HepG2 (cell line): ENCODE results near the gene IL17RB. TPM values are rescaled to one million over a fixed set of nuclear protein-coding genes. Genes with fewer than 3 reads are reported as not detected.

Experiments used
- ATM ChIP-seq: fragments of 450-650 bp; IDR thresholded peaks from 2 replicates; pipeline ENCODE4 v1.7.1; 2017; ENCODE audit warnings: mild to moderate bottlenecking, borderline replicate concordance
- BRD4 ChIP-seq: sonication (generic); formaldehyde crosslinking; IDR thresholded peaks from 2 replicates; pipeline ENCODE4 v1.4.0; 2020; ENCODE audit warnings: missing genetic modification reagents
- CEBPB ChIP-seq: IDR thresholded peaks from 2 replicates; pipeline ENCODE4 v1.6.1; 2011; ENCODE audit warnings: low read depth, low read length, improper control_type of control experiment, borderline replicate concordance
- ESRRA ChIP-seq: sonication (generic); formaldehyde crosslinking; IDR thresholded peaks from 2 replicates; pipeline ENCODE4 v1.5.1; 2020; ENCODE audit warnings: mild to moderate bottlenecking, low read depth, missing genetic modification reagents
- ETV6 ChIP-seq: sonication (generic); formaldehyde crosslinking; conservative IDR thresholded peaks from 2 replicates; pipeline ENCODE4 v1.4.0; 2020; ENCODE audit warnings: missing genetic modification reagents
- IRF1 ChIP-seq: sonication (generic); formaldehyde crosslinking; IDR thresholded peaks from 2 replicates; pipeline ENCODE4 v1.4.0; 2020; ENCODE audit warnings: low read depth, mild to moderate bottlenecking, missing genetic modification reagents
- LCORL ChIP-seq, 2 experiments: fragments of 450-650 bp in 1 of 2; sonication (generic) in 1 of 2; formaldehyde crosslinking in 1 of 2; IDR thresholded peaks; 2 replicates each; pipeline versions ENCODE4 v1.5.0 to v1.6.1; 2017 to 2020; ENCODE audit warnings: antibody characterized with exemption in 1 of 2, missing genetic modification reagents in 1 of 2
- PHB2 ChIP-seq: fragments of 450-650 bp; IDR thresholded peaks from 2 replicates; pipeline ENCODE4 v1.6.1; 2018; ENCODE audit not compliant: partially characterized antibody
- SNAPC2 ChIP-seq: sonication (generic); formaldehyde crosslinking; IDR thresholded peaks from 2 replicates; pipeline ENCODE4 v1.8.1; 2022; ENCODE audit warnings: mild to moderate bottlenecking, missing genetic modification reagents
- THAP11 ChIP-seq: IDR thresholded peaks from 2 replicates; pipeline ENCODE4 v1.6.1; 2016; ENCODE audit warnings: missing biosample characterization, missing genetic modification reagents
- ZEB1 ChIP-seq: IDR thresholded peaks from 2 replicates; pipeline ENCODE4 v1.6.1; 2012; ENCODE audit warnings: mild to moderate bottlenecking, low read depth, inconsistent platforms; ENCODE audit not compliant: insufficient replicate concordance
- ZFP36L2 ChIP-seq: sonication (generic); formaldehyde crosslinking; IDR thresholded peaks from 2 replicates; pipeline ENCODE4 v1.4.0; 2020; ENCODE audit warnings: missing genetic modification reagents
- ZFP62 ChIP-seq: sonication (generic); formaldehyde crosslinking; IDR thresholded peaks from 2 replicates; pipeline ENCODE4 v1.4.0; 2020; ENCODE audit warnings: missing genetic modification reagents
- ZNF101 ChIP-seq: sonication (generic); formaldehyde crosslinking; IDR thresholded peaks from 2 replicates; pipeline ENCODE4 v1.4.0; 2020; ENCODE audit warnings: mild to moderate bottlenecking, low read depth, missing genetic modification reagents, borderline replicate concordance
- ZNF33B ChIP-seq: sonication (generic); formaldehyde crosslinking; IDR thresholded peaks from 2 replicates; pipeline ENCODE4 v1.5.1; 2020; ENCODE audit warnings: mild to moderate bottlenecking, missing genetic modification reagents
- ZNF549 ChIP-seq: sonication (generic); formaldehyde crosslinking; IDR thresholded peaks from 2 replicates; pipeline ENCODE4 v1.5.0; 2020; ENCODE audit warnings: missing genetic modification reagents
- ZNF691 ChIP-seq: sonication (generic); formaldehyde crosslinking; IDR thresholded peaks from 2 replicates; pipeline ENCODE4 v1.4.0; 2020; ENCODE audit warnings: missing genetic modification reagents, low read depth, mild to moderate bottlenecking, borderline replicate concordance
- ZNF775 ChIP-seq: sonication (generic); formaldehyde crosslinking; IDR thresholded peaks from 2 replicates; pipeline ENCODE4 v1.4.0; 2020; ENCODE audit warnings: missing genetic modification reagents, mild to moderate bottlenecking, moderate library complexity, borderline replicate concordance
- ZNF790 ChIP-seq: sonication (generic); formaldehyde crosslinking; IDR thresholded peaks from 2 replicates; pipeline ENCODE4 v1.8.0; 2022; ENCODE audit warnings: missing genetic modification reagents, mild to moderate bottlenecking, borderline replicate concordance
- polyA plus RNA-seq, 8 experiments: library from polyadenylated mRNA; depleted of rRNA in 3 of 8; stranded (reverse) in 7 of 8; unstranded in 1 of 8; fragments of >200 nt; fragmentation: Illumina TruSeq in 4 of 8; extraction: Trizol in 4 of 8; gene quantifications; 2 replicates each; pipeline versions ENCODE4 v1.2.1 to v1.2.3, GENCODE V29; 2011 to 2016; ENCODE audit warnings: low read depth in 4 of 8, missing spikeins in 1 of 8, mixed read lengths in 1 of 8; ENCODE audit not compliant: insufficient read depth in 1 of 8
- total RNA-seq, 5 experiments: library from RNA; depleted of rRNA; stranded (reverse); fragments of >200 nt; fragmentation: Illumina TruSeq; extraction: Trizol; gene quantifications; 2 replicates each; pipeline ENCODE4 v1.2.3, GENCODE V29; 2016; ENCODE audit warnings: low read depth in 1 of 5
- TF ChIP-seq, protein P1 (sequence below): IDR thresholded peaks from 2 replicates; pipeline ENCODE4 v1.6.1; 2016; ENCODE audit warnings: low read depth, control low read depth
- TF ChIP-seq, protein P2 (sequence below): IDR thresholded peaks from 2 replicates; pipeline ENCODE4 v1.6.1; 2016; ENCODE audit warnings: mild to moderate bottlenecking
- TF ChIP-seq, protein P3 (sequence below): sonication (generic); formaldehyde crosslinking; IDR thresholded peaks from 2 replicates; pipeline ENCODE4 v1.8.0; 2022; ENCODE audit warnings: low read depth, missing genetic modification reagents
- TF ChIP-seq, protein P4 (sequence below): sonication (generic); formaldehyde crosslinking; IDR thresholded peaks from 2 replicates; pipeline ENCODE4 v1.5.0; 2020; ENCODE audit warnings: missing genetic modification reagents

Gene IL17RB
- total and polyA plus RNA-seq, 2 of the 13 experiments (the other 11 are each of a cell fraction or from before 2014, with no cell fraction given), result 130 to 190 TPM

- TF ChIP-seq LCORL (IDR thresholded peaks at IDR 0.05) (no peak), LCORL (CRISPR knock-in tag; IDR thresholded peaks at IDR 0.05) (no peak), THAP11 (no peak), ZFP62 (CRISPR knock-in tag) (no peak), ZFP36L2 (no peak), IRF1 (CRISPR knock-in tag) (no peak), BRD4 (CRISPR knock-in tag) (no peak), ATM (no peak), ZNF775 (CRISPR knock-in tag) (no peak), ZNF33B (CRISPR knock-in tag) (no peak), ZNF790 (CRISPR knock-in tag) (no peak; the same call in 1 of the 2 replicates), CEBPB (no peak), ETV6 (CRISPR knock-in tag) (no peak), ZNF691 (no peak), PHB2 (no peak), ESRRA (CRISPR knock-in tag) (no peak), ZNF549 (CRISPR knock-in tag) (no peak), ZEB1 (no peak), ZNF101 (no peak), SNAPC2 (CRISPR knock-in tag) (no peak)
- TF ChIP-seq, protein P1, sequence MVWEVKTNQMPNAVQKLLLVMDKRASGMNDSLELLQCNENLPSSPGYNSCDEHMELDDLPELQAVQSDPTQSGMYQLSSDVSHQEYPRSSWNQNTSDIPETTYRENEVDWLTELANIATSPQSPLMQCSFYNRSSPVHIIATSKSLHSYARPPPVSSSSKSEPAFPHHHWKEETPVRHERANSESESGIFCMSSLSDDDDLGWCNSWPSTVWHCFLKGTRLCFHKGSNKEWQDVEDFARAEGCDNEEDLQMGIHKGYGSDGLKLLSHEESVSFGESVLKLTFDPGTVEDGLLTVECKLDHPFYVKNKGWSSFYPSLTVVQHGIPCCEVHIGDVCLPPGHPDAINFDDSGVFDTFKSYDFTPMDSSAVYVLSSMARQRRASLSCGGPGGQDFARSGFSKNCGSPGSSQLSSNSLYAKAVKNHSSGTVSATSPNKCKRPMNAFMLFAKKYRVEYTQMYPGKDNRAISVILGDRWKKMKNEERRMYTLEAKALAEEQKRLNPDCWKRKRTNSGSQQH (CRISPR knock-in tag), result no peak
- TF ChIP-seq, protein P2, sequence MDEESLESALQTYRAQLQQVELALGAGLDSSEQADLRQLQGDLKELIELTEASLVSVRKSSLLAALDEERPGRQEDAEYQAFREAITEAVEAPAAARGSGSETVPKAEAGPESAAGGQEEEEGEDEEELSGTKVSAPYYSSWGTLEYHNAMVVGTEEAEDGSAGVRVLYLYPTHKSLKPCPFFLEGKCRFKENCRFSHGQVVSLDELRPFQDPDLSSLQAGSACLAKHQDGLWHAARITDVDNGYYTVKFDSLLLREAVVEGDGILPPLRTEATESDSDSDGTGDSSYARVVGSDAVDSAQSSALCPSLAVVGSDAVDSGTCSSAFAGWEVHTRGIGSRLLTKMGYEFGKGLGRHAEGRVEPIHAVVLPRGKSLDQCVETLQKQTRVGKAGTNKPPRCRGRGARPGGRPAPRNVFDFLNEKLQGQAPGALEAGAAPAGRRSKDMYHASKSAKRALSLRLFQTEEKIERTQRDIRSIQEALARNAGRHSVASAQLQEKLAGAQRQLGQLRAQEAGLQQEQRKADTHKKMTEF, result peak; percentile 35; the same call in 1 of the 2 replicates
- TF ChIP-seq, protein P3, sequence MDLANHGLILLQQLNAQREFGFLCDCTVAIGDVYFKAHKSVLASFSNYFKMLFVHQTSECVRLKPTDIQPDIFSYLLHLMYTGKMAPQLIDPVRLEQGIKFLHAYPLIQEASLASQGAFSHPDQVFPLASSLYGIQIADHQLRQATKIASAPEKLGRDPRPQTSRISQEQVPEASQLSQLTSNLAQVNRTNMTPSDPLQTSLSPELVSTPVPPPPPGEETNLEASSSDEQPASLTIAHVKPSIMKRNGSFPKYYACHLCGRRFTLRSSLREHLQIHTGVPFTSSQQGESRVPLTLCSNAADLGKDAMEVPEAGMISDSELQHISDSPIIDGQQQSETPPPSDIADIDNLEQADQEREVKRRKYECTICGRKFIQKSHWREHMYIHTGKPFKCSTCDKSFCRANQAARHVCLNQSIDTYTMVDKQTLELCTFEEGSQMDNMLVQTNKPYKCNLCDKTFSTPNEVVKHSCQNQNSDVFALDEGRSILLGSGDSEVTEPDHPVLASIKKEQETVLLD, result no peak
- TF ChIP-seq, protein P4, sequence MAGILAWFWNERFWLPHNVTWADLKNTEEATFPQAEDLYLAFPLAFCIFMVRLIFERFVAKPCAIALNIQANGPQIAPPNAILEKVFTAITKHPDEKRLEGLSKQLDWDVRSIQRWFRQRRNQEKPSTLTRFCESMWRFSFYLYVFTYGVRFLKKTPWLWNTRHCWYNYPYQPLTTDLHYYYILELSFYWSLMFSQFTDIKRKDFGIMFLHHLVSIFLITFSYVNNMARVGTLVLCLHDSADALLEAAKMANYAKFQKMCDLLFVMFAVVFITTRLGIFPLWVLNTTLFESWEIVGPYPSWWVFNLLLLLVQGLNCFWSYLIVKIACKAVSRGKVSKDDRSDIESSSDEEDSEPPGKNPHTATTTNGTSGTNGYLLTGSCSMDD (CRISPR knock-in tag), result no peak
Measured at GRCh38 chr3:53845103-53845880, 1.1 kb upstream of the IL17RB start (continued).
